Heart right ventricle (tissue), 16 donors: Measurements from ENCODE around the gene R3HCC1L. TPM values are rescaled to one million over a fixed set of nuclear protein-coding genes. Genes with fewer than 3 reads are reported as not detected.

Experiments used
- ATAC-seq, 8 donors: fragments of 200-7000 bp; cut with Tn5 transposase; one replicate each; pipeline ENCODE4 v1.9.1; 2020; ENCODE audit warnings: mild to moderate bottlenecking in 8 of 8, moderate library complexity in 8 of 8, moderate number of reproducible peaks in 1 of 8
- DNase-seq, 2 donors: peaks; one replicate each; pipeline ENCODE4 v3.0.0-alpha.2; 2020
- H3K27ac ChIP-seq, 10 donors: fragments of 200-600 bp; sonication (generic) in 2 of 10; one replicate each; pipeline versions ENCODE4 v1.5.0 to v1.8.0; 2020 to 2022; ENCODE audit warnings: mild to moderate bottlenecking in 3 of 10
- H3K27me3 ChIP-seq, 7 donors: fragments of 200-600 bp; one replicate each; pipeline ENCODE4 v1.8.0; 2021 to 2022; ENCODE audit warnings: mild to moderate bottlenecking in 2 of 7
- H3K36me3 ChIP-seq, 9 donors: fragments of 200-600 bp; sonication (generic) in 1 of 9; one replicate each; pipeline versions ENCODE4 v1.5.0 to v1.8.0; 2020 to 2022; ENCODE audit warnings: mild to moderate bottlenecking in 2 of 9
- H3K4me1 ChIP-seq, 9 donors: fragments of 200-600 bp; sonication (generic) in 1 of 9; one replicate each; pipeline versions ENCODE4 v1.5.0 to v1.8.0; 2020 to 2022; ENCODE audit warnings: mild to moderate bottlenecking in 4 of 9
- H3K4me3 ChIP-seq, 10 donors: fragments of 200-600 bp; sonication (generic) in 2 of 10; one replicate each; pipeline versions ENCODE4 v1.5.0 to v1.8.0; 2020 to 2022; ENCODE audit warnings: mild to moderate bottlenecking in 7 of 10, moderate library complexity in 2 of 10
- H3K9me3 ChIP-seq, 11 donors: fragments of 200-600 bp in 10 of 11; sonication (generic) in 2 of 11; one replicate each; pipeline versions ENCODE4 v1.5.0 to v1.8.0; 2013 to 2022; ENCODE audit warnings: mild to moderate bottlenecking in 2 of 11, control low read depth in 1 of 11, moderate library complexity in 1 of 11
- WGBS, 2 donors: extraction: QIAGEN DNeasy Blood & Tissue Kit; methylation state at CpG; one replicate each; pipeline ENCODE4 v1.1.7; 2013; ENCODE audit warnings: inconsistent platforms in 1 of 2; 5-methylcytosine and 5-hydroxymethylcytosine counted together
- intact Hi-C, 10 donors: fragments of 100-400 bp; cut with DNase I; formaldehyde crosslinking; loops; one replicate each; pipeline versions ENCODE4 v1.11.1 to v1.14.2; 2022
- polyA plus RNA-seq, 2 donors: library from polyadenylated mRNA; stranded (reverse); fragments of 200-250 nt; gene quantifications; one replicate each; pipeline ENCODE4 v1.2.3, GENCODE V29; 2013
- total RNA-seq, 10 donors: library from RNA; stranded (reverse); fragmentation: NEBNext Ultra II Directional in 3 of 10; extraction: Animal tissue kit (Norgen Biotek cat#: 25700) in 3 of 10; gene quantifications; one replicate each; pipeline versions ENCODE4 v1.2.1 to v1.2.4, GENCODE V29; 2021 to 2023
- TF ChIP-seq, protein P1 (sequence below), 9 donors: fragments of 200-600 bp; sonication (generic) in 2 of 9; IDR thresholded peaks; one replicate each; pipeline versions ENCODE4 v1.5.0 to v1.8.0; 2021 to 2022; ENCODE audit warnings: antibody characterized with exemption in 9 of 9, mild to moderate bottlenecking in 5 of 9, moderate library complexity in 1 of 9
- donor health status: Arrhythmogenic right ventricular cardiomyopathy.
- donor health status: ischemic (EF 13 %, LVEDD 7.1; RV severe dilation, severe dysfunction).
- donor health status: healthy with polysubstance abuse.
- donor health status: DM: no; HTN: yes; CAD: no.
- donor health status: DM: no; HTN: no; CAD: no.
- donor health status: ischemic (EF 25% LVEDD 6.9; RV normal size, moderate dysfunction).
- donor health status: ischemic (EF 25% LVEDD 5.7; RV mildly dilated, moderate dysfunction).
- donor health status: healthy.
- donor health status: DM: yes; HTN: yes; CAD: no.
- donor health status: Ischemic cardiomyopathy.
- donor health status: ischemic (EF 35%, LVEDD 5.7; RV mildly dilated, moderate dysfunction).
- donor health status: nonischemic (EF 11% LVEDD 7.7; RV severe dilation, severe dysfunction).
- donor health status: DM: yes; HTN: yes; CAD: no.
- donor health status: PGD.
- donor health status: ischemic (EF 29% LVEDD 5.4; RV normal size, mild dysfunction).
- donor health status: nonischemic (EF 23%, LVEDD 6.1; RV moderate dilation, normal function).

R3HCC1L gene
- total and polyA plus RNA-seq, 12 donors, result 3.3 to 6.9 (median 5.2) TPM

GRCh38 chr10:98267069-98267893 is 132.8 kb downstream of the R3HCC1L start:
- Histone ChIP-seq H3K4me3 (peak overlapping the region in 9 of 10 donors; percentile 30 to 59 (median 54)), H3K36me3 (no peaks in the 10 kb centered on the region), H3K27ac (peak overlapping the region; percentile 69 to 89 (median 84)), H3K27me3 (peaks cover 0 to 35% (median 0%) of the 10 kb centered on the region in 7 donors), H3K9me3 (no peaks in the 10 kb centered on the region), H3K4me1 (peaks cover 13 to 41% (median 28%) of the 10 kb centered on the region in 9 donors)
- 73 to 84% methylated on average over 22 of the region's 22 CpGs for WGBS, 2 donors
- intact Hi-C loops, result loop anchor here in 3 of 10 donors (5.0 to 10.0 kb wide), 2 partner anchors 40 to 148 kb away; partner anchors contain the start of gene PYROXD2 (in 2 of the 3)
- DNase-seq (no peak), ATAC-seq (peak in 1 of 8 donors; percentile 26)
- TF ChIP-seq, protein P1, sequence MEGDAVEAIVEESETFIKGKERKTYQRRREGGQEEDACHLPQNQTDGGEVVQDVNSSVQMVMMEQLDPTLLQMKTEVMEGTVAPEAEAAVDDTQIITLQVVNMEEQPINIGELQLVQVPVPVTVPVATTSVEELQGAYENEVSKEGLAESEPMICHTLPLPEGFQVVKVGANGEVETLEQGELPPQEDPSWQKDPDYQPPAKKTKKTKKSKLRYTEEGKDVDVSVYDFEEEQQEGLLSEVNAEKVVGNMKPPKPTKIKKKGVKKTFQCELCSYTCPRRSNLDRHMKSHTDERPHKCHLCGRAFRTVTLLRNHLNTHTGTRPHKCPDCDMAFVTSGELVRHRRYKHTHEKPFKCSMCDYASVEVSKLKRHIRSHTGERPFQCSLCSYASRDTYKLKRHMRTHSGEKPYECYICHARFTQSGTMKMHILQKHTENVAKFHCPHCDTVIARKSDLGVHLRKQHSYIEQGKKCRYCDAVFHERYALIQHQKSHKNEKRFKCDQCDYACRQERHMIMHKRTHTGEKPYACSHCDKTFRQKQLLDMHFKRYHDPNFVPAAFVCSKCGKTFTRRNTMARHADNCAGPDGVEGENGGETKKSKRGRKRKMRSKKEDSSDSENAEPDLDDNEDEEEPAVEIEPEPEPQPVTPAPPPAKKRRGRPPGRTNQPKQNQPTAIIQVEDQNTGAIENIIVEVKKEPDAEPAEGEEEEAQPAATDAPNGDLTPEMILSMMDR (IDR thresholded peaks at IDR 0.05), result no peak

- ATAC-seq, result peak in 7 of 8 donors; percentile 9 to 52 (median 25)
- Histone ChIP-seq H3K36me3 (no peaks in the 10 kb centered on the region), H3K27ac (peak within 1 kb of the TSS; percentile 69 to 92 (median 84)), H3K9me3 (no peaks in the 10 kb centered on the region), H3K4me1 (peaks cover 13 to 35% (median 28%) of the 10 kb centered on the region in 9 donors), H3K4me3 (peak within 1 kb of the TSS; percentile 7 to 59 (median 52)), H3K27me3 (peaks cover 0 to 35% (median 0%) of the 10 kb centered on the region in 7 donors)
- DNase-seq, result peak in 1 of 2 donors; percentile 50
- WGBS, 2 donors, result 6 to 9% methylated on average over 37 to 69 of the region's 75 CpGs
- intact Hi-C loops, result loop anchor here in 3 of 10 donors (5.0 to 10.0 kb wide), 2 partner anchors 39 to 147 kb away; partner anchors contain the start of gene PYROXD2 (in 2 of the 3)
- TF ChIP-seq, protein P1 (IDR thresholded peaks at IDR 0.05), result peak in 1 of 9 donors; percentile 6
Measured at GRCh38 chr10:98267894-98268693, 133.6 kb downstream of the R3HCC1L start, which contains the start of gene LOXL4. TSS of gene LOXL4 (minus strand) at chr10:98268194. CDS start at chr10:98263019, 5,175 bp downstream.

DNA sequence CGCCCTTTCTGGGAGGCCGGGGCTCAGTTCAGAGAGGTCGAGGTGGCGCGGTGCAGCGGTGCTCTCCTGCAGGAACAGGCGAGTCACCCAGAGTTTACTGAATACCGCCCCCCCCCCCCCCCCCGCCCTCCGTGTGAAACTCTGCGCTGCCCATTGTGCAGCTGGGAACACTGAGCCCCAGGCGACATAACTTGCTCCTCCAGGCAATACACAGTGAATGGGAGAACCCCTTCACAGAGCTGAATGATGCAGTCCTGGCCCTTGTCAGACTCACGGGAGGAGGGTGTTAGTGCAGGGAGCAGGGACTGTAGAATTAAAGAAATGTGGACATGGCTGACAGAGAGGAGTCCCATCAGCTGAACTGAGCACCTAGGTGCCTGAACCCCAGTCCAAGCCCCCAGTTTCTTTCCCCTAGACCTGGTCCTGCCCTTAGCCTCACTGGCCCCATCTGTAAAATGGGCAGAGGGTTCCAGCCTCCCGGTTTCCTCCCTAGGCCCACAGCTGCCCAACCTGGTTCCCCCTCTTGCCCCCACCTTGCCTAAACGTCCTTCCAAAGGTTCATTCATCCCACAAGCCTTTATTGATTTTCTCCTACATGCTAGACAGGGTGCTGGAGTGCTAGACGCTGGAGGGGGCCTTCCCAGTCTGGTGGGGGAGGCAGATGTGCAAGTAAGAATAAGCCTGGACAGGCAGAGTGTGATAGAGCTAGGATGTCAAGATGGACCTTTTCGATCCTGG is 134.4 kb downstream of the R3HCC1L start:
- no peak for DNase-seq

More for the DNA sequence above, 134.4 kb downstream of the R3HCC1L start:
- Histone ChIP-seq H3K4me3 (peak overlapping the region; percentile 7 to 59 (median 52)), H3K4me1 (peaks cover 13 to 35% (median 28%) of the 10 kb centered on the region in 9 donors), H3K27ac (peak overlapping the region; percentile 64 to 92 (median 82)), H3K36me3 (no peaks in the 10 kb centered on the region), H3K27me3 (peaks cover 0 to 35% (median 0%) of the 10 kb centered on the region in 7 donors), H3K9me3 (no peaks in the 10 kb centered on the region)
- TF ChIP-seq, protein P1 (IDR thresholded peaks at IDR 0.05), result no peak
- WGBS, 2 donors, result 16 to 18% methylated on average over 17 of the region's 17 CpGs
- intact Hi-C loops, result loop anchor here in 3 of 10 donors (5.0 to 10.0 kb wide), 2 partner anchors 38 to 146 kb away; partner anchors contain the start of gene PYROXD2 (in 2 of the 3)
- peak in 2 of 8 donors; percentile 3 to 28 for ATAC-seq
